Stimulated activated CD4-positive, alpha-beta T cell treated with anti-CD3 and anti-CD28 coated beads, Interleukin-2, amount 100 ng/mL, for 4 hours (primary cell): ENCODE data around the gene RAX2.
"Not testable (repeated sequence)": the region's sequence is repeated elsewhere in the genome, so short reads cannot be mapped to it uniquely, and the experiment has no call there.

Experiments used
- DNase-seq: peaks from one replicate; pipeline ENCODE4 v3.0.0-alpha.2; 2020; ENCODE audit warnings: low read depth

Gene RAX2

DNA sequence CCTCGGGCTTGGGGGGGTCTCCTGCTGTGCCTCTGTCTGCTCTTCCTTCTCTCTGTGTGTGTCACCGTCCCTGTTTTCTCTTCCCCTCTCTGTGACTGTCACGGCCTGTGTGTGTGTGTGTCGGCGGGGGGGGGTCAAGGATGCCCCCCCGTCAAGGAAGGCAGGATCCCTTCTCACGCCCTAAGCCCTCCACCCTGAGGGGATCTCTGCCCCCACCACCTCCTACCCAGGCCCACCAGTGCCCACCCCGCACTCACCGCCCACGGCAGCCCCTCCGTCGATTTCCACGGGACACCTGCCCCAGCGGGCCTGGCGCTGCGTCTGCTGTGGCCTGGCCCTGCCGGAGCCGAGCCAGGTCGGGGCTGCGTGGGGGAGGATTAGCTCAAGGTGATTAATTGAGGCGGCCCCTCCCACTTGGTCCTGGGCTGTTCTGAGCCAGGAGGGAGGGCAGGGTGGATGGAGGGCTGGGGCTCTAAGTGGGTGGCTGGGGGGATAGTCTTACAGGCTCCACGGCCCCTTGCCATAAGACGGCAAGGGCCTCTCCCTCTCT, at the start of gene RAX2:
RAX2 (minus strand) TSS at position 323 of the 550 bp plus-strand sequence. CDS start 486 bp downstream, outside the sequence.
- no peak for DNase-seq

DNA sequence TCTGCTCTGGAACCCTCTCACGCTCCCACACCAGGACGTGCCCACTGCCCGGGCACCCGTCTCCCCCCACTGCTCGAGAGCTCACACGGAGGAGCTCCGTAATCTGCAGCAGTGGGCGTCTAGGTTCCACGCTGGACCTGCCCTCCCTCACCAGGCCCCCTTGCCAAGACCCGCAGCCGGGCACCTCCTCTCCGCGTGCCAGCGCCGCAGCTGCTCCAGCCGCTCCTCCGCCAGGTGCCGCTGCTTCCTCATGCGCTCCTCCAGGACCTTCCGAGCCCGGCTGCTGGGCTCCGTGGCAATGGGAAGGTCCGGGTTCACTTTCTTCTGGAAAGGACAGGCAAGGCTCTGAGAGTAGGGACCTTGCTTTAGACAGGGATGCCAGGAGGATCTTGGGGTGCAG, 49.1 kb upstream of the RAX2 start:
- DNase-seq: no peak

DNA sequence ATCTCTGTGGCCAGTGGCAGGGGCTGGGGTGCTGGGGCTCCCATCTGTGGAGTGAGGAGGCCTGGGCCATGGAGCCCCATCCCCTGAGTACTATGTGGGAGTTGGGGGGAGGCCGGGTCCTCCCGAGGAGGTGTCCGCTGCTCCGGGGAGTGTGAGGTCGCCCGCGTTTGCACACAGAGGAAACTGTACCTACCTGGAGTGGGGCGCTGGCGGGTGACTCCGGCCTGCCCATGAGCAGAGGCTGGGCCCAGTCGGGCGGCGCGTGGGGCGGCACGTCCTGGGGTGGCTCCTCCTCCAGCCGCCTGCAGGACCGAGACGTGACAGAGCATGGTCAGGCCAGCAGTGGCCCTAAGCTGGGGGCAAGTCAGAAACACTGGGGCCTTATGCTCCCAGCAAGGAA, 48.0 kb upstream of the RAX2 start:
- DNase-seq: no peak

DNA sequence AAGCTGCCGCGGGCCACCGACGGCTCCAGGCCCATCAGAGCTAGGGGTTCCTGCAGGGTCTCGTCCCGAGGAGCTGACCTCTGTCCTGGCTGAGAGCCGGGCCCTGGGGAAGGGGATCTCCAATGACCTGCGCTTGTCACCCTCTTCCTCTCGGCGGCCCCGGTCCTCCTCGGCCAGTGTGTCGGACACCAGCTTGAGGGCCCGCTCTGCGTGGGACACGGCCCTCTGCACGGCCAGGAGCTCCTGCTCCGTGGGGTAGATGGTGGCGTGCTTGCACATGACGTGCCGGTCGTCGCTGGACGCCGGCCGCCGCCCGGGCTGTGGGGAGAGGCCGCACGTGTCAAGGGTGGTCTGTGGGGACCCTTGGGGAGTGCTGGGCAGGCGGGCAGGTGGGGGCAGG, 46.9 kb upstream of the RAX2 start:
- DNase-seq: no peak

DNA sequence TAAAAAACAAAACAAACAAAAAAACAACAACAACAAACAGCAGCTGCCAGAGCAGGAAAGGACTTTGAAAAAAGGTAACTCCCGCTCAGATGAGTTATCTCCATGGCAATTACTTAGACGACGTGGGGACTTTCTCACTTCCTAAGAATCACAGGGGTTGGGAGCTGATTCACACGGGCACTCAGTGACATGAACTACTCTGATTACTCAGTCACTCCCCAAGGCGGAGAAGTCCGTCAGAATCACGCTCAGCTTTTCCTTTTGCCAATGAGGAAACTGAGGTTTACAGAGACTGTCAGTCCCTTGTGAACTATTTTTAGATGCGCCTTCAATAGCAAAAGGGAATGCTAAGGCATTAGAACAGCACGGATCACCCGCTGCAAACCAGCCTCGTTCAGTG, 46.4 kb upstream of the RAX2 start:
- peak; percentile 40 for DNase-seq

DNA sequence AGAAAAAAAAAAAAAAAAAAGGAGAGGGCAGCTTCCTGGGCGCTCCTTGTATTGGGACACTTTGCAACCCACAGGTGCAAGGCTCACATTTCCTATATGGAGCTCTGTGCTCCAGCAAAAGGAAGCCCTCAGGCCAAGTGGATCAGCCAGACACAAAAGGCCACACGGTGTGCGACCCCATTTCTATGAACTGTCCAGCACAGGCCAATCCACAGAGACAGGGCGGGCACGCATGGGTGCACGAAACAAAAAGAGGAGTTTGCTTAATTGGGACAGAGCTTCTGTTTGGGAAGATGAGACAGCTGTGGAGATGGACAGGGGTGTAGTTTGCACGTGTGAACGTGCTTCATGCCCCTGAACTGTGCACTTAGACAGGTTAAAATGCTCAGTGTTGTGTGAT, 45.7 kb upstream of the RAX2 start:
- DNase-seq: no peak

DNA sequence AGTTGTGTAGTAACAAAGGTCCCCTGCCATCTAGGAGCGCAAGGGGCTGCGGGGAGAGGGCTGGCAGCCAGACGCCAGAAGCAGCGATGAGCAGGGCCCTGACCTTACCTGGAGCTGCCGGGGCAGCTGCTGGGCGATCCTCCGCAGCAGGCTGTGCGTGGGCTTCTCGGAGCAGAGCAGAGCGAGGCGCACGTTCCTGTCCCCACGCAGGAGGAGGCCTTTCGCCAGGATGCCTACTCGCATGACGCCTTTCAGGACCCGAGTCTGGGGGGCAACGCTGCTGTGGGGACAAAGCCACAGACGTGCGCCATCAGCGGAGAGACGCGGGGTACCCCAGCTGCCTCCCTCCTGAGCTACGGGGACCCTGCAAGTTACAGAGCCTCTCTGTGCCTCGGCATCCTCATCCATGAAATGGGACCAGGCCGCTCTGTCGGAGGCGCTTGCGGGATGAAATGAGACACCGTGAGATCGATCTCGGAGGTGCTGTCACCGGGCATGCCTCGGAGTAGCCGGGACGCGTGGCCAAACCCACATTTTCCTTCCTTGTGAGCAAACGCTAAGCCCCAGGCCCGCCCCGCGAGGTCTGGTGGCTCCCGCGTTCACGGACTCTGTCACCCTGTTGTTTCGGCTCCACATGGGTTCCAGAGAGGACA, 44.7 kb upstream of the RAX2 start:
- DNase-seq: no peak

DNA sequence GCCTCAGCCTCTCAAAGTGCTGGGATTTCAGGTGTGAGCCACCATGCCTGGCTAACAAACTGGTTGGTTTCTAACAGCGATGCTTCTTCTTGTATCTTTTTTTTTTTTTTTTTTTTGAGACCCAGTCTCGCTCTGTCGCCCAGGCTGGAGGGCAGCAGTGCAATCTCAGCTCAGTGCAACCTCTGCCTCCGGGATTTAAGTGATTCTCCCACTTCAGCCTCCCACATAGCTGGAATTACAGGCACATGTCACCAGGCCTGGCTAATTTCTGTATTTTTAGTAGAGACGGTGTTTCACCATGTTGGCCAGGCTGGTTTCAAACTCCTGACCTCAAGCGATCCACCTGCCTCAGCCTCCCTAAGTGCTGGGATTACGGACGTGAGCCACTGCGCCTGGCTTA, 44.1 kb upstream of the RAX2 start:
- DNase-seq: not testable (repeated sequence)

DNA sequence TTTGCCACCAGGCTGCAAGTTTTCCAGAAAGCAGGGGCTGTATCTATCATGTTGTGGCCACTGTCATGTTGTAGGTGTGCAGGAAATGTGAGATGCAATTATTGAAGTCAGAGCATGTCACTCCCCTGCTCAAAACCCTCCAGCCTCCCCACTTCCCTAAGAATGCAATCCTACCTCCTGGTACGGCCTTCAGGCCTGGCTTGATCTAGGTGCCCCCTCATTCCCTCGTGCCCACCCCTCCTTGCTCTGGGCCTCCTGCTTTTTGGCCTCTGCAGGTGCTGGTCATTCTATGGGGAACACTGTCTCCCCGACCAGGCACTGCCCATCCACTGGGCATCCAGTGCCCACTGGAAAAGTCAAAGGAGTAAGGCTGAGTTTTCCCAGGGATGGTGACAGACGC, 42.6 kb upstream of the RAX2 start:
- no peak for DNase-seq

DNA sequence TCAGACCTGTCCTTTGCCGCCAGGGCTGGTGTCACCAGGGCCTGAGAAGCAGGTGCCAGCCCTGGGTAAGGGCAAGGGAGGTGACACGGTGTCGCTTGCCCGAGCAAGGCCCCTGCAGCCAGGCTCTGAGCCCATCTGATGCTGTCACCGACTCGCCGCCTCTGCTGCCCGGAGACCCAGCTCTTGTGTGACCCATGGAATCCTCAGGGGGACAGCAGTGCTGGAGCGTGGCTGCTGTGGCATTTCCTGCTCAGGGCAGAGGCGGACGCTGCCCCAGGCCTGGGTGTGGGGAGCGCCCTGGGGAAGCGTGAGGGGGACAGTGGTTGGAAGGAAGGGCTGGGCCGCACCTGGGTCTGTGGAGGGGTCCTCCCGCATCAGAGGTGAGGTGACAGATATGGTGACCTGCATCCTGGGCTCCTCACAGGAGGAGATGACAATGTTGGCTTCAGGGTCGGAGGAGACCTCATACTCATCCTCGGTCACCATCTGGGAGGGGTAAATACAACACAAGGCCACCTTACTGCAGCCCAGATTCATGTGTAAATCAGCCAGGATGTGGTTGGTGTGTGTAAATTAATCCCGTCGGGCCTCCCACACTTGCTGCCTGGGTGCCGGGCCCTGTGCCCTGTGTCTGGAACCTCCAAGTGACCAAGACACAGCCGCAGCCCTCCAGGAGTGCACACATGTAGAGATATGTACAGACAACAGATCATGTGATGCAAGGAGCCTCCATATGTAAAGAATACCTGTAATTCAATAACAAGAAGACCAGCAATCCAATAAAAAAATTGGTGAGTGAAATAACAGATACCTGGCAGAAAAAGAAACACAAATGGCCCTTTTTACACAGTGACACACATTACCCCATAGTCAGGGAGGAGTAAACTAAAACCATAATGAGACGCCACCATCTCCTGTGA, 41.7 kb upstream of the RAX2 start:
- no peak for DNase-seq

DNA sequence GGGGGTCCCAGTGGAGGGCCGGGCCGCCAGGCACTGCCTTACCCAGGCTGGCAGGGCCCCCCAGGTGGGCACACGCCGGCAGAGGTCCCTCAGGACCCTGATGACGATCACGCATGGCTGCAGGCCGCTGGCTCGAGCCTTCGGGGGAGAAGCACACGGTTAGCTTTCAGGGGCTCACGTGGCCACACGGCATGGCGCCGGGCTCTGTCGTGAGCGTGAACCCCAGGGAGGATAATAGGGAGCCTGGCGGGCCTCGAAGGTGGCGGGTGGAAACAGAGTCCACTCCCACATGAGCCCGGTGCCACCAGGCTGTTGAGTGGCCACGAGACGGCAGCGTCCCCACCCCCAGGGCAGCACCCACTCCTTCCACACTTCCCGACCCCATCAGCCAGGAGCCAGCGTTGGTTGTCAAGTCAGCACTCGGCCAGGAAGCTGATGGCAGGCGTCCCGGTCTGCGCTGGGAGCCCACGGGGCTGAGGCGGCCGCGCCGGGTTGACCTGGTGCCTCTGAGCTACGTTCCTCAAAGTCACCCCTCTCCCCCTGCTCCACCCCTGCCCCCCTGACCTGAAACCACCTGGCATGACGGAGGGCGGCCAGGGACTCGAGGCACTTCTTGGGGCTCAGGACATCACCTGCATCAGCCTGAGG, 38.8 kb upstream of the RAX2 start:
- no peak for DNase-seq

DNA sequence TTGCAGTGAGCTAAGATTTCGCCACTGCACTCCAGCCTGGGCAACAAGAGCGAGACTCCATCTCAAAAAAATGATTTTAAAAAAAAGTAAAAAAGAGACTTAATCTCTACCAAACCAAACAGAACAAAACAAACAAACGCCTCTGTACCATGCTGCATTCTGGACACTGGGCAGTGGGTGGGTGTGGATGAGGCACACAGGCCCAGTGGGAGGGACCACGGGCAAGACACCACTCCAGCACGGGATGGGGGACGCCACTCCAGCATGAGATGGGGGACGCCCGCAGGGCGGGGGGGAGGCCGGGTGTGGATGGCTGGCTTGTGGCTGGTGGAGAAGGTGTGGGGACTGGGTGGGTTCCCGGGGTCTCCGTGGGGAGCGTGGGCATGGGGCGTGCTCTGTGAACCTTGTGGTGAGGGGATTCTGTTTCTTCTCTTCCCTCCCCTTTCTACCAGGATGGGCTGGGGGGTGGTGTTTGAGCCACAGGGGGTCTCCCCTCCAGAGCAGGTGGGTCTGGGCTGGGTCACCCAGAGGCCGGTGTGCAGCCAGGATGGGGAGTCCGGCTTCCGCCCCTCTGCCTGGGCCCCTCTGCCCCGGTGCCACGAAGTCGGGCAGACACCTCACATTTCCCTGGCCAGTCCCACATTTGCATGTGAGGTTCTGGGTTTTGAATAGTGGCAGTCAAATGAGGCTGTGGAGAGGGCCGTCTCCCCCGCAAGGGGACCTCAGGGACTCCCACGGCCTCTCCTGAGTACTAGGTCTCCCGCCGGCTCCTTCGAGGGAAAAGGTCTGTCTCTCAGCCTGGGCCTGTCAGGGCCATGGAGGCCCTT, 38.1 kb upstream of the RAX2 start:
- DNase-seq: no peak

DNA sequence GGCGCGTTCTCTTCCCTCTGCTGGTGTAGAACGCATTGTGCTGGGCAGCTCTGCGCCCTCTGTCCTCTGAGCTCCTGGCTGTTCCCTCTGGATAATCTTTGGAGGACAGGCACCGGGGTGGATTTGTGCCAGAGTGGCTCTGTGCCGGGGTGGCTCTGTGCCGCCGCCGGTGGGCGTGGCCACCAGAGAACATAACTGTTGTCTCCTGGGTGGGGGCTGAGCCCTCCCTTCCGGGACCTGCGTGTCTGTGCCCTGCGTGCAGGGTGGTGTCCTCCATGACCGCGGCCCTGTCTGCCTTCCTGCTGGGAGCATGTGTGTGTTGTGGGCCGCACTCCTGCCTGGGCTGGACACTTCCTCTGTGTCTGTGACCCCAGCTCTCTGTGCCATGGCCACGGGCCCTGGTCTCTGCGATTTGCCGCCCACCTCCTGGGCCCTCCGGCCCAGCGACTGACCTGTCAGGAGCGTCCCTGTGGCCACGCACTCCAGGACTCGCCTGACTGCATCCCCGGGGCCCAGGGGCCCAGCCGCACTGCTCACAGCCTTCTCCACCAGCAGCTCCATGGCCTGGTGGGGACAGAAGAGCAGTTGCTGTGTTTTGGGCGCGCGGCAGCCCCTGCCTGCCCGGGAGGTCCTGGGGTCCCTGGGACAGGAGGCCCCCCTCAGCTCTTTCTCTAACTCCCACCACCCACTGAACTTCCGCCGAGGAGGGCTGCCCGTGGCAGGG, 36.6 kb upstream of the RAX2 start:
- no peak for DNase-seq

DNA sequence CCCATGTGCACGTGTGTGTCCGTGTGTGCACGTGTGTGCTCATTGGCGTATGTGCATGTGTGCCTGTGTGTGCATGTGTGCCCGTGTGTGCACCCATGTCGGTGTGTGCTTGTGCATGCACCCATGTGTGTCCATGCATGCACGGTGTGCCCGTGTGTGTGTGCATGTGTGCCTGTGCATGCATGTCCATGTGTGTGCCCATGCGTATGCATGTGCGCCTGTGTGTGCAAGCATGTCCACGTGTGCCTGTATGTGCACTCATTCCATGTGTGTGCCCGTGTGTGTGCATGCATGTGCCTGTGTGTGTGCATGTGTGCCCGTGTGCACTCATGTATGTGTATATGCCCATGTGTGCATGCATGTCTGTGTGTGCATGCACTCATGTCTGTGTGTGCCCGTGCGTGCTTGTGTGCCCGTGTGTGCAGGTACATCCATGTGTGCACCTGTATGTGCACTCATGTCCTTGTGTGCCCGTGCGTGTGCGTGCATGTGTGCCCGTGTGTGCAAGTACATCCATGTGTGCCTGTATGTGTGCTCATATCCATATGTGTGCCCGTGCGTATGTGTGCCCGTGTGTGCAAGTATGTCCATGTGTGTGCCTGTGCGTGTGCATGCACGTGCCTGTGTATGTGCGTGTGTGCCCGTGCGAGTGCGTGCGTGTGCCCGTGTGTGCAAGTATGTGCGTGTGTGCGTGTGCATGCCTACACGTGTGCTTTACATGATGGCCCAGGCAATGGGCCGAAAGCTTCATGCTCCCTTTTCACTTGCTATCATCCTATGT, 35.7 kb upstream of the RAX2 start:
- no peak for DNase-seq

DNA sequence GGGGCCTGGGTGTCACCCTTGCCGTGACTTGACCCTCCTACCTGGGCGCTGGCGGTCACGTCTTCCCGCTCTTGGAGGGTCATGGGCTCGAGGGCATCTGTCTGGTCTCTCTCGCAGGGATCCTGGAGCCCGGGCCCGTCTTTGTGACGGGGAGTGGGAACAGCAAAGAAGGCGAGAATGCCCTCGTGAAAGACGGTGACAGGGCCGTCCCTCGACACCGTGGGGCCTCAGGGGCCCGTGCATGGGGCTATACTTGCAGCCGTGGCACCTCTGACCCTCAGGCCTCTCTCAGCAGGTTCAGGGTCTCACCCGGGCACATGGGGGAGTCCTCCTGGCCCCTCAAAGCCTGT, 35.1 kb upstream of the RAX2 start:
- no peak for DNase-seq

DNA sequence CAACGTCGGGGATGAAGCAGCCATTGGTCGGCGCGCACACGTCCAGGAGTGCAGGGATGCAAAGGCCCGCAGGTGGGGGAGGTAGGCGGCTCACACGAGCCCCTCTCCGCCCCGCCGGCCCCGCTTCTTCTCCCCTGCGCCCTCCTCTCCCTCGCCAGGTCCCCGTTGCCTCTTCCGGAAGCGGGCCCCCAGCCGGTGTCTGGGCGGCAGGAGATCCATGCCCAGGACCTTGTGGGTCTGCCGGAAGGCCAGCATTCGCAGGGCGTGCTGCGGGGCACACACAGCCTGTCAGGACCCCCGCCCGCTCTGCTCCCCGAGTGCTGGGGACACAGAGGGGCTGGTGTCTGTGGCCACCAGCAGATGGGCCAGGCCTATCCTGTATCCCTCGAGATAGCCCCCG, 33.8 kb upstream of the RAX2 start:
- no peak for DNase-seq

DNA sequence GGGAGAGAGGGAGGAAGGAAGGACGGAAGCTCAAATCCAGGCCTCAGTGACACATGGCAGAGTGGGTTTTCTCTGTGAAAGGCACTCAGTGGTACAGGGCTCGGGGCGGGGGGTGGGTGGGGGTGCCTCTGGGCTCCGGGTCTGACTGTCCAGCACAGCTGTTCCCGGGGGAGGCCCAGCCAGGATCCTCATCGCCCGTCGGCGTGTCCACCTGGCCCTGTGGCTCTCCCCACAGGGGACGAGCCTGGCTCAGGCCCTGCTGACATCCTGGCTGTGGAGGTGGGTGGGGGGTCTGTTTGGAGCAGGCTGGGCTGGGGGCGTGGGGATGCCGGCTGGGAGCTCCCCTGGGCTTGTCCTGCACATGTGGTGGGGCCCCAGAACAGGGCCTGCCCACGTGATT, 32.4 kb upstream of the RAX2 start:
- no peak for DNase-seq

DNA sequence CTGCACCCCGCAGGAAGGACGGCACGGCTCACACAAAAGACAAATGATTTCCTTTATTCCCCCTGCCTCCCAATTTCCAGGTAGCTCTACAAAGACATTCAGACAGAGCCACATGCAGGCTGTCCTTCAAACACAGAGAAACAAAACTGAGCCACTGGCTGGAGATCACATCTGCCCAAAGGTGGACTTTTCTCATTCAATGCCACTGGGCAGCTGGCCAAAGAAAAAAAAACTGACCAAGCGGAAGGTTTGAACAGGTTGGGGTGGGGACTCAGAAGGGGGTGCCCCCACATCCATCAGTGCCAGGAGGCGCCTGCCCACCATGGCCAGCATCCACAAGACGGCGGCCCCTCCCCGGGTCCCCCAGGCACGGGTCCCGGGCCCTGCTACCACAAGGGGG, 32.0 kb upstream of the RAX2 start:
- DNase-seq: no peak

DNA sequence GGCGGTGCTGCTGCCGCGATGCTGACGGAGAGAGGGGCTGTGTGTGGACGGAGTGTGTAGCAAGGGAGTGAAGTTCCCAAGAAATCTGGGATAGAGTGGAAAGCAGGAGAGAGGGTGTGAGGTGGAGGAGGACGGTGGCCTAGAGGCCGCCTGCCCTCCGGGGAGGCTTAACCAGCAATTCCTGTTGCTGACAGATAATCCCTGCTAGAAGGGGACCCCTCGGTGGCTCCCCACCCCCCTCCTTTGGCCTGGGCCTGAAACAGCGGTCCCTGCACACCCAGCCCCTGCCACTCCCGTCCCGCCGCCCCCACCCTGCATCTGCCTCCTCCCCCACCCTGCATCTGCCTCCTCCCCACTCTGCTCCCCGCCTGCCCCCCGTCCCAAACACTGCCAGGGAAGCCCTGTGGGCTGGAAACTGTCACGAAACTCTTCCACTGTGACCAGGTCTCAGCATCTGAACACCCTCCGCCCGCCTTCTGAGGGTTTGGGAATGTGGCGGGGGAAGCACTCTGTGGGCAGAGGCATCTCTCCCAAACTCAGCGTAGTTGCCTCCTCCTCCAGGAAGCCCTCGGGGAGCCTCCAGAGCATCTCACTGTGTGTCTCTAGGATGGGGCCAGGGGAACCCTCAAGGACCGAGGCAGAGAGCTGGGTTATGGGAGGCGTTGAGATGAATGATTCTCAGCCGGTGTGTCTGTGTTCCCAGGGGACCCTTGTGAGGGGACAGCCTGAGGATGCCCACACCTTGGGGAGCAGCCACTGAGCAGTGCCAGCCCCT, 31.3 kb upstream of the RAX2 start:
- DNase-seq: no peak
